Stimulated activated CD8-positive, alpha-beta memory T cell treated with anti-CD3 and anti-CD28 coated beads, Interleukin-4, amount 100 ng/mL, for 1 hour (primary cell): ENCODE results near the gene SORCS3.

ENCODE experiments used
- DNase-seq, 2 donors: peaks; one replicate each; pipeline ENCODE4 v3.0.0-alpha.2; 2020; ENCODE audit warnings: low read depth in 2 of 2, low spot score in 1 of 2

SORCS3 gene

GRCh38 chr10:104908581-104908980, 267.5 kb downstream of the SORCS3 start:
- DNase-seq = no peak

GRCh38 chr10:104910712-104911111, 269.6 kb downstream of the SORCS3 start:
- no peak for DNase-seq

DNA sequence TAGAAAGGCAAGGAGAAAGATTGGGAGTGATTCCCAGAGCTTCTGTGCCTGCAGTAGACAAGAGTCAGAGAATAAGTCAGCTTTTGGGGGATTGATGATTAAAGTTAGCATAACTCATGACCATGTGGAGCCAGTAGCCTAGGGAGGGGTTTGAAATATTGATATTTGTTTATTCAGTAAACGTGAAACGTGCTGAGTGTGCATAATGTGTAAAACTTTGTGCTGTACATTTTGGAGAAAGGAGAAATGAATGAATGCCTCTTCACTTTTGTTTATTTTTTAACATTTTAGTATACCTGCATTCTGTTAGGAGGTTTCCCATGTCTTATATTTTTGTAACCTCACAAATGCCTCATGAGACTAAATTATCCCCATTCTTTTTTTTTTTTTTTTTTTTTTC, 272.3 kb downstream of the SORCS3 start:
- no peak for DNase-seq

- no peak for DNase-seq
These were observed 279.4 kb downstream of the SORCS3 start for GRCh38 chr10:104920476-104920875.

DNA sequence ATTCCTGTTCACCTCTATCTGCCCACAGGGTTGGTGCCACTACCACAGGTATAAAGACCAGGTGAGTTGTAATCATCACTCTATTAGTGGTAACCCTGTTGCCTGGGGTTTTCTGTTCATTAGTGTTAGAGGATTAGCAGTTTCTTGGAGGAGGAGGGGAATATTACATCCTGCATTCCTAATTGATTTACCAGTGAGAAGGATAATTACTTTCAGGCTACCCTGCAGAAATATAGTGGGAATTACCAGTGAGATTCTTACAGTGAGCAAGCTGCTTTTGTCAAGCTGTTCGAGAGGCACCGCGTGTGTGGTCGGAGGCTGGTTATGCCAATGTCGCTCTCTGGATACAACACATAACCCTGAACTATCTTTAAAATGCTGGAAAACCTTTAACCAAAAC, 280.7 kb downstream of the SORCS3 start:
- DNase-seq = no peak

- no peak for DNase-seq
These were observed 281.7 kb downstream of the SORCS3 start for GRCh38 chr10:104922810-104923209.

GRCh38 chr10:104923501-104923900, 282.4 kb downstream of the SORCS3 start:
- DNase-seq = no peak

GRCh38 chr10:104924101-104924795, 283.2 kb downstream of the SORCS3 start:
- DNase-seq = no peak

- DNase-seq = peak in 1 of 2 donors; percentile 1
These were observed 284.3 kb downstream of the SORCS3 start for GRCh38 chr10:104925232-104925851.

DNA sequence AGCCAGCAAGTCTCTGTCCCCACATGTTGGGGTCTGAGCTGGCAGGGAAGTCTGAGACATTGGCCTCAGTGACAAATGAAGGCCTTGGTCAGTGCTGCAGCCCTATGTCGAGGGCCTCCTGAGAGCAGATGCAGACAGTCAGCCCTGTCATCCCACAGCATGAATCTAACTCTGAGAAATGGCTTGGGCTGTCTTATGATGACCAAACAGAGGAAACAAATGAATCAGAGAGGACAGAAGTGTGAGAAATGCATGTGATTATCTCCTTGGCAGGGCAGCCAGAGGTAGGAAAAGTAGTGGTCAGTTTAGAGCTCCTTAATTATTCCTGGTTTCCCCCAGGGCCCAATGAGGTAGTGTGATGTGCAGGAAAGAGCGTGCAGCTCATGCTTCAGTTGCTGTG, 287.6 kb downstream of the SORCS3 start:
- no peak for DNase-seq

DNA sequence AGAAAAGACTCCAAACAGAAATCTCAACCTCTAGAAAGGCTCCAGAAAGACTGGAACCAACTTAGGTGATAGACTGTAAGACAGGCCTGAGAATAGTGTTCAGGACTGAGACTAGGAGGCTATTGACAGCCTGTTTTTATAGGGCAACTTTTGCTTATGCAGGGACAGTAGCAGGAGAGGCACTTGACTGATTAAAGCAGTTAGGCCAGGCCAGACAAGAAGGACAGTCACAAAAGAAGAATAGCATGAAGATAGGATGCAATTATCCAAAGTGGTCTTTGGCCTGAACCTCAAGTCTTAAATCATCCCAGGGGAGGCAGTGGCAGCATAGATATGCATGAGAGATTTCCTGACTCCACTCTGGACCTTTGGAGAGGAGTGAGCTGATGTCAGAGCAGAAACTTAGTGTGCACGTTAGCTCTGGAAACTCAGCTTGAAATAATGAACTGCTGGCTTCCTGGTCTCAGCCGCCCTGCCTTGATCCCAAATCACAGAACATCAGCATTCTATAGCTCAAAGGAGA, 290.6 kb downstream of the SORCS3 start:
- DNase-seq = no peak

GRCh38 chr10:104935656-104936055, 294.6 kb downstream of the SORCS3 start:
- no peak for DNase-seq

GRCh38 chr10:104937567-104937966, 296.5 kb downstream of the SORCS3 start:
- no peak for DNase-seq

DNA sequence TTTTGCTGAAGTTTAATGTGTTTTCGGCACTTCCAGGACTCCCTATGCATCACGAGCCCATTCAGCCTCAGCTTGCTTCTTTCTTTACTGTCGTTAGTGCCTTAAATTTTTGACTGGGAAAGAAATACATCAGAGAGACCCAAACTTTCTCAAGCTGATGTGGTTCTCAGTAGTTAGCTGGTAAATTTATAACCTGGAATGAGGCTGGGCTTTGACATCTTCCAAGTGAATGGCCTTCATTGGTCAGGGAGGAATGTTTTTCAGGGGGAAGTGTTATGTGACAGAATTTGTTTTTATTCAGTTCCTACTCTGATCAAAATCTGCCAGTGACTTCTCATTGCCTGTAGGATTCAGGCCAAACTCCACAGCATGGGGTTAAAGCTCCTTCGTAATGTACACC, 296.9 kb downstream of the SORCS3 start:
- DNase-seq = no peak

GRCh38 chr10:104941662-104942061, 300.6 kb downstream of the SORCS3 start:
- DNase-seq = no peak

GRCh38 chr10:104947314-104947713, 306.2 kb downstream of the SORCS3 start:
- no peak for DNase-seq

GRCh38 chr10:104957178-104957841, 316.2 kb downstream of the SORCS3 start:
- no peak for DNase-seq

- no peak for DNase-seq
These were observed 325.6 kb downstream of the SORCS3 start for GRCh38 chr10:104966563-104967297.

- DNase-seq = no peak
These were observed 339.3 kb downstream of the SORCS3 start for GRCh38 chr10:104980368-104980767.

- no peak for DNase-seq
These were observed 340.9 kb downstream of the SORCS3 start for GRCh38 chr10:104981995-104982394.

- no peak for DNase-seq
These were observed 347.6 kb downstream of the SORCS3 start for GRCh38 chr10:104988686-104989085.

DNA sequence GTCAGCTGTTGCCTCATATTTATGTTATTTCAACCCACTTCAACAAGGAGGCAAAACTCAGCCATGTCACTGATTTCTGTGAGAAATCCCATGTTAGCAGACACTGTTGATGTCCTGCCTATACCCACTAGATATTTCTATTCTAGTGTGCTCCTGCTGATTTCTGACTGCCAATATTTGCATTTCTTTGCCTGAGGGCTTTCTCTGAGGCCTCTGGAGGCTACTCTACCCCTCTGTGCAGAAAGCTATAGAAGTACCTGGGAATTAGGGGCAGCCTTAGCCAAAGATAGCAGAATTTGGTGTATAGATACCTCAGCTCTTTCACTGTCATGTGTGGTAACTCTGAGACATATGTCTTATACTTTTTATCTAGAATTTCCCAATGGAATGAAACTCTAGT, 348.8 kb downstream of the SORCS3 start:
- DNase-seq = no peak
